Activated T-helper 1 cell treated with anti-CD3 and anti-CD28 coated beads, Interleukin-2, amount 50 U/mL, for 16 hours (primary cell): ENCODE results near the gene NT5DC3.

Experiments
- DNase-seq, 2 donors: peaks; one replicate each; pipeline ENCODE4 v3.0.0-alpha.2; 2020; ENCODE audit warnings: low read depth in 1 of 2, low spot score in 1 of 2

The NT5DC3 gene

DNA sequence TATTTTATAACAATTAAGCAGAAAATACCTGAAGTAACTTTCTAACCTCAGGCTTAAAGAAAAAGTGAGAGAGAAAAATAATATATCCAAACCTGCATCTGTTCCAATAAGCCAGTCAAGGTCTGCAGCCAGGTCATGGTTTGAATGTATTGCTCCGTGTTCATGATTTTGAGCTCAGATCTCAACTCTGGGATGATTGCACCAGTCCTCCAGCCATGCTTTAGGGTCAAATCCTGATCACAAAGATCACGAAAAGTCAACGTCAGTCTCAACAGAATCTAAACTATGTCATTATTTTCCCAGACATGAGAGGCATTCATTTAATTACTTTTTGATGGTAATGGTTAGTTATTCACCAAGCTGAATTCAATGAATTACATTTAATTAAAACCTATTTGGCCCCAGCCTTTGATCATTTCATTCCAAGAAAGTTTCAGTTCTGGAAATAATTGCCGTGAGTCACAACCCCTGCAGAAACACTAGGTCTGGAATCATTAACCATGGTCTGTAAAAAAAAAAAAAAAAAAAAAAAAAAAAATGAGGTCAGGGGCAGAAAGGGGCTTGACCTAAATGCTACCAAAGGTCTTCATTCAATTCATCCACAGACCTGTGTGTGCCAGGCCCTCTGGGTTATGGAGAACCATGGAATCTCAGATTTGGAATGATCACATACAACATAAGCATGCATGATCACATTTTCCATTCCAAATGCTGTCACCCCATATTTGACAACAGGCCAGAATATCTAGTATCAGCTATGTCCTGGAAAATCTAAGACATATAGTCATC, 55.6 kb downstream of the NT5DC3 start:
- no peak for DNase-seq

DNA sequence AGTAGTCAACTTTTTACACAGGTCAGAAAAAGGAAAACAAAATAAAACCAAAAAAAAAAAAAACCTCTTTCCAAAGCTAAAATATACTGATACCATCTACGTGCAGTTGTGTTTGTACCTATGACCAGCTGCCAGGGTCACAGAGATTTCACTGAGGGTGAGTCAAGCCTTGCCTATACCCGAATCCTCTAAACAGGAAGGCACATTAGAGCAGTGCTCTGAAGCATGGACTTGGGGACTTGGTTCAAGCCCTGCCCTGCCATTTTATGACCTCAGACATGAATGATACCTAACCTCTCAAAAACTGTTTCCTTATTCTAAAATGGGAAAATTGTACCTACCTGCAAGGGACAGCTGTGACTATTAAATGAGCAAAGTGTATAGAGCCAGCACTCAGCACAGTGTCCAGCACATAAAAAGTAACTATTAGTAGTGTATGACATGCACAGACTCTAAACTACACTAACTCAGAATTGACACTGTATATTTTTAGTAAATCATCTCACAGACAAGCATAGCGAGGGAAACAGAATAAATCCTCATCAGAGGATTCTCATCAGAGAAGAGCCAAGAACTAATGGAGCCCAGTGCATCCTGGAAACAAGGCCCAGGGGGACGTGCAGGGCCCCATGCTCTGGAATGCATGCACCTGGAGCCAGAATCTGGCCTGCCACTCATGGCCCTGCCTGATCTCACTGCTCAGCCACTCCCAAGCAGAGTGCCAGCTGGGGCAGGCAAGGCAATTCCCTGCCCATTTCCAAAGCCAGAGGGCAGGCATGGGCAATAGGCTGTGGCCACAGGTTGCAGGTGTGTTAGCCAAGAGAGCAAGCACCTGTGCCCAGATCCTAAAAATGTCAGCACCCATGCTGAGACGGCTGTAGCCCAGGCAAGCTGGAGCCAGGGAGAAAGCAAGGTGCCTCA, 57.0 kb downstream of the NT5DC3 start:
- DNase-seq = no peak

DNA sequence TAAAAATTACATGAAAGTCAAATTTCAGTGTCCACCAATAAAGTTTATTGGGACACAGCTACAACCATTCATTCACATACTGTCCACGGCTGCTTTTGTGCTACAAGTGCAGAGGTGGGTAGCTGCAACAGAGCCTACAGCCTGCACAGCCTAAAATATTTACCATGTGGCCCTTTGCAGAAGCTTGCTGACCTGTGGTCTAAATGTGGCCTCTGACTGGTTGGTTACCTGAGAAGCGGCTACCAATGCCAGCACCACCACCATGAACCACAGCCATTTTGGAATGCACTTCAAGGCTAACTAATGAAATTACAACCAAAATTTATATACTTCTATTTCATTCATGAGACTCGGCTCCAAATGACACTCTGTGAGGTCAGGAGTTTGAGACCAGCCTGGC, 58.6 kb downstream of the NT5DC3 start:
- no peak for DNase-seq

DNA sequence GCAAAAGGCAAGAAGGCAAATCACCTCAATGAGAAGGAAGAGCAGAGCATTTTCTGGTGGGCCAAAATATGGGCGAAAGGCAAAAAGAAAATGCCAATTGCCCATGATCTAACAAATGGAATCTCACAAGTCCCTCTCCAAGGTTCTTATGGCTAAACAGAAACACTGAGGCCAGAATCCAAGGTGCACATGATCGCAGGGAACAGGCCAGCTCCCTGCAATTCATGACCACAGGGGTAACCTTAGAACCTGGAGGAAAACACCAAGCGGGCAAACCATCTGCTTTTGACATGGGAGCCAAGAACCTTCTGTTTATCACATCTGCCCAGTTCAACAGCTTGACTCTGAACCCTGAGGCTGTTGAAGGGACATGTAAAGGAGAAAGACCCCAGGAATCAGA, 60.0 kb downstream of the NT5DC3 start:
- DNase-seq = no peak

DNA sequence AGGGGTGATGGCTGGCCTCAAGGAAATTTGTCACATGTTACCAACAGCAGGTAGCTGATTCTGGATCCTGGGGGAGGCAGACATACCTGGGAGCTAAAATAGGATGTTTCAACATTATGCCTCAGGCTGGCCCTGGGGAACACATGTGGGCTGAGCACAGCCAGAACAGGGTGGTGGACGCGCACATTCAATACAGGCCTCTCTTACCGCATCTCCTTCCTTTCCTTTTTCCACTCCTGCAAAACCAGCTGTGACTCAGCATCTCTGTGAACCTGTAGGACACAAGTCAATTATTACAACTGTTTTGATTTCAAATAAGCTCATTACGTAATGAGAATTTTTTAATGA, 61.0 kb downstream of the NT5DC3 start:
- no peak for DNase-seq

DNA sequence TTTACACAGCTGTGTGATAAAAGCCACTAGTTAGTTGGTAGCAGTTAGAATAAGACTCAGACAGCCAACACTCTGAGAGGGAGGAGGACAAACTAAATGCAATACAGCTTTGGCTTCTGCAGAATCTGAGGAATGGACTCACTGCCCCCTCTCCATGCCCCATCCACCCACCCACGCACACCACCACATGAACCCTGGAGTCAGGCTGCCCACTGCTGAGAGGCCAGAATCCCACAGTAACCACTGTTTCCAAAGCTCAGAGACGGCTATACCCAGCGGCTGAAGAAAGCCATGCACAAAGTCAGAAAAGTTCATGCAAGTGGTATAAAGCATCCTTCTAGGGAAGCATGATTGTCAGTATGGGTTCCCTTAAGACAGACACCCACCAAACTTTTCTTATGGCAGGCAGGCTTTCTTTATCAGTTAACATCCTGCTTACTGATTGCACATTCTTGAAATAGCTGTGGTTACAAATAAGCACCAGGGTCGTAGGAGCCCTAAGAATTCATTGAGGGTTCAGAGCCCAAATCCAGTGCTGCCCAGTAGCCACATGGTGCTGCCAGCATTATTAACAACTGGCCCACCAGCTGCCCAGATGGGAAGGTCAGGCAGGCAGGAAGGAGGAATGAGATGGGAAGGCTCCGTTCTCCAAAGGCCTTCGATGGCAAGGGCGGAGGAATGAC, 61.5 kb downstream of the NT5DC3 start:
- no peak for DNase-seq

DNA sequence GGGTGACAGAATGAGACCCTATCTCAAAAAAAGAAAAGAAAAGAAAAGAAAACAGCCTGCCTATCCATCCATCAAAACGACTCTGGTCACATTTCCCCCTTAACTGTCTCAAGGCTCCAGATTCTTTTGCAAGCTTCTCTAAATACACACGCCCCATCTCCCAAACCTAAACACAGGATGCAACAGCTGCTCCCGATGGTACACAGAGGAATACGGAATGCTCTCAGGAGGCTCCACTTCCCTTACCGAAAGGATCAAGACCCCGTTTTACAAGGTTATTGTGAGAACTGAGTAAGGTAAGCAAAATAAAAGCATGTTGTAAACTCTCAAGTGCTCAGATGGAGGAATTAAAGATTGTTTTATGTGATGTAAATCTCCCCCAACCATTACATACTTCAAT, 62.3 kb downstream of the NT5DC3 start:
- no peak for DNase-seq

DNA sequence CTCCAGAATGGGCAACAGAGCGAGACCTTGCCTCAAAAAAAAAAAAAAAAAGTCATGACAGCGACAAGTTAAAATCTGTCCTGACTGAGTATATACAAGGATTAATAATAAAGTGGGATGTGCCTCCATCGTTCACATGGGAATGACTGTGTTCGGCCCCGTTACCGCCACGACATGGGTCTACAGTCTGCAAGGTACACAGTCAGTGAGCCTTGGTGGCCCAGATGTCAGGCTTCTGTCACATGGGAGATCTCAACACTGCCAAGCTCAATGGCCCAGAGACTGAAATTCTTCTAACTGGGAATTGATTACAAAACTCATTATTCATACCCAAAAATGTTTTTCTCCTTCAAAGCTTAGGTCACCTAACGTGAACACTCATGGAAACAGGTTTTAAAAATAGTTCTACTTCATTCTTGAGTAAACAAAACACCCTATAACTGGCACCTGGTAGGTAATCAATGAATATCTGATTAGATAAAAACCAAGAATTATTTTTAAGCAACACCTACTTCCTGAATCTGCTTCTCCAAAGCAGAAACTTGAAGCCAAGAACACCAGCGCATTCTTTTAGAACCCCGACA, 66.0 kb downstream of the NT5DC3 start:
- DNase-seq = no peak

DNA sequence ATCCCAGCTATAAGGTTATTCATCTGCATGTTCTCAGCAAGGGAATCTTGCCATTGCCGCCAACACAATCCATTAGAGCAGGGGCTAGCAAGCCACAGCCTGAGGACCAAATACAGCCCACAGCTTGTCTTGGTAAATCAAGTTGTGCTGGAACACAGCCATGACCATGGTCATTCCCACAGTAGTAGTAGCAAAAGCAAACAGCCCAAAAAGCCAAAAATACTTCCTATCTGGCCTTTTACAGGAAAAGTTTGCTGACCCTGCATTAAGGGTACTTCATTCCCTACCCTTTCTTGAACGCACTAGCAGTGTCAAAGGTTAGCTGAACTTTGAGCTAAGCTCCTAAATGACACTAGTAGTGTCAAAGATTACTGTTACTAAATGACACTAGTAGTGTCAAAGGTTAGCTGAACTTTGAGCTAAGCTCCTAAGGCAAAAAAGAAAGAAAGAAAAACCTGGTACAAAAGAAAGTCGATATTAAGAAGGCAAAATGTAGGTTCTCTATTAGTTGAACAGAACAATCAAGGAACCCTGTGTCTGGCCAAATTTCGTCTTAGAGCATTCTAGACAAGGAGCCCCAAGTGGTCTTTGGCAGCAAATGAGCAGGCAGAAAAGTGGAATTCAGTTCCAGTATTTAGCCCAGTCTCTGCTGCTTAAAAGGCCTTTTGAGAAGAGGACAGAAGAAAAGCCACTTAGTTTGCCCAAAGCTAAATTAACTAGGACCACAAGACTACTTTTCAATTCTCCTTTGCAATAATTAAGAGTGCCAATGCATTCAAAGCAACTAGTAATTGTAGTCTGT, 67.7 kb downstream of the NT5DC3 start:
- no peak for DNase-seq

DNA sequence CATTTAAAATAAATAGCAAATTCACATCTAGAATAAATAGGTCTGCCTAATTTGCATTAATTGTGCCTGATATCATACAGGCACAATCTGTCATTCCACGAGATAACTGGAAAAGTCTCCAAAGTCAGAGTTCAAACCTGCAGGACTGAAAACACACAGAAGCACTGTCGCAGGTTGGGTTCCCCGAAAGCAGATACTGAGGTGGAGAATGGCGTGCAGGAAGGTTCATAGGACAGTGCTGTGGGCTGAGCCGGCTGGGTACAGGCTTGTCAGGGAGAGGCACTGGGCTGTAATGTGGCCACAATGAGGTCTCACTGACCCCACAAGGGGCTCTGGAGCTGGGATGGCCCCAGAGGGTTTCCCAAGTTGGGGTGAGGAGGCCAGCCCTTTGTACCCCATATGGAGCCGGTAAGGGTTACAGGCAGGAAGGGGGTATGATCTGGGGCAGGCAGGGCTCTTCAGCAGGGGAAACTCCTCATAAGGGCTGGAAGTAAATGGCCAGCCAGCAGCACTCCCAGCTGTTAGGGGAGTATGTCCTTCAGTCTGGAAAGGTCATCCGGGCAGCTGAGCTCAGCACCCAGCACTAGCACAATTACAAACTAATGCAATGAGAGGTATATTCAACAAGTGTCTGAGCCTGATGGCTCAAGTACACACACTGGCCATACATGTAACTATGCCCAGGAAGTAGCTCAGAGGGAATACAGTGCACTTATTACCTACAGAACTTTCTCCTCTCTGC, 68.5 kb downstream of the NT5DC3 start:
- DNase-seq = no peak

DNA sequence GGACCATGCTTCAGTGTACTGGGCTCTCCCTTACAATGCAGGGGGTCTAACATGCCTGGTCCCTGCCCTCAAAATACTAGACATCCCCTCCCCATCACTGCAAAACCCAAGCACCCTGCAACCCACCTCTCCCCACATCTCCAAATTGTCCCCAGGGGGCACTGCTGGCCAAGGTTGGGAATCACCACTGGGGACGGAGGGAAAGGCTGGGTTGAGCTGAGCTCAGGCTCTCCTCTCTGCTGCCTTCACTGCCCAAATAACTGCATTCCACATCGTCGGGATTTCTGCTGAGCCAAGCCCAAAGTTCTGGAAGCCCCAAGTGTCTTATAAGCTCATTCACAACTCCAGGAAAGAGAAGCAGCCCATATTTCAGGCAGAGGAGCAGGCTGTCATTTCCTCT, 69.6 kb downstream of the NT5DC3 start:
- DNase-seq = no peak

DNA sequence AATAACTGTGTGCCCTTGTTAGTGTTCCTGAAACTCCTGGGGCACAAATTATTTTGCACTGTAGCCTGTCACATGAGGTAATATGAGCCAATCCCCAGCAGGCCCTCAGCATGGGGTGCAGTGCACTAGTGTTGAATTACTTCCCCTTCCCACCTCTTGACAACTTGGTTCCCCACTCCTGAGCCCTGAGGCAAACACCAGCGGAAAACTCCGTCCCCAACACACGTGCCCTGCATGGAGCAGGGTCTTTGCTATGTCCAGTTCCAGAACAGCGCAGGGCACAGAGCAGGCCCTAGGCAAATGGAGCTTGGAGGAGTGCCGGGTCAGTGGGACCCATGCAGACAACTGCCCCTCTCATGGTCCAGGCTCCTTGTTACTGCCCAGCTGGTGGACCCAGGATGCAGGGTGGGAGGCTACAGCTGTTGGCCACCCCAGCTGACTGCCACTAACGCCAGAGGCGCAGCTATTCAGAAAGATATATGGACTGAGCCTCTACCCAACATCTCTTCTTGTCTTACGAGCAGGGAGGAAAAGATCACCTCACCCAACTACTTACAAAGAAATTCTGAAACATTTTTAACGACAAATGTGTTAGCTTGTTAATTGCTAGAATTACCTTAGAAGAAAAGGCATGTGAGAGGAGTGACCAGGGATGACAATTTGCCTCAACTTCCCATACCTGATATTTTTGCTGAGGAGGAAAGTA, 71.6 kb downstream of the NT5DC3 start:
- DNase-seq = no peak

DNA sequence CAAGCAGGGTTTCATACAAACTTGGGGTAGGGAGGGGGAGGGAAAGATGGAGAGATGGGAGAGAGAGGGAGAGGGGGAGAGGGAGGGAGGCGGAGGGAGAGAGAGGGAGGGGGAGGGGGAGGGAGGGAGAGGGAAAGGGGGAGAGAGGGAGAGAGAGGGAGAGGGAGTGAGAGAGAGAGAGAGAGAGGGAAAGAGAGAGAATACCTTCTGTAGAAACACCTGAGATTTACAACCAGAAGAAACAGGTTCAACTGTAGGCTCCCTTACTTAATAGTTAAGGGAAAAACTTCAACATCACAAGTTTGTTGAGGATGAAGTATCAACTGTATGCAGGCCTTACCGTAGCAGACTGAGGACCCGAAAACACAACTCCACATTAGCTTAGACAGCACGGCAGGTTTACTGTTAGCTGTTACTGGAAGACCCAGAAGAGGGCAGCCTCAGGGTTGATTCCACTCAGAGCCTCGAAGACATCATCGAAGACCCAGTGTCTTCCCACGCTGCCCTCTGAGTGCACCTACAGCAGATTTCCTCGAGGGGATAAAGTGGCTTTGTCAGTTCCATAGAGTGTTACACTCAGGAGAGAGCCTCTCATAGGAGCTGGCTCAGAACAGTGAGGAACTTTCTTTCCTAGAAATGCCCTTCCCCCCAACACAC, 72.4 kb downstream of the NT5DC3 start:
- no peak for DNase-seq

DNA sequence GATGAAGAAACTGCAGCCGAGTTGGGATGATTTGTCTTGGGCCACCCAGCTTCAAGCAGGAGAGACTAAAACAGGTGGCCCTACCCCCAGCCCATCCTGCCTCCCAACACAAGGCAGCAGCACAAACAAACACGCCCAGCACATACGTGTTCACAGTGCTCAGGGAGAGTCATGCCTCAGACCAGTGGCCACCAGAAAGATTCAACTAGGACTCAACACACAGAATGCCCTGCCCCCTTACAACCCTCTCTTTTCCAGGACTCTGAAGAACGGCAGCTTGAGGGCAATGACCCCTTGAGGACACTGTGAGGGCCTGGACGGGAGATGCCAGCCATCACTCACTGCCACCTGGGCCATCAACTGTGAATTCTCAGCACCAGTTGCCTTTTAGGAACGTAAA, 75.0 kb downstream of the NT5DC3 start:
- no peak for DNase-seq

DNA sequence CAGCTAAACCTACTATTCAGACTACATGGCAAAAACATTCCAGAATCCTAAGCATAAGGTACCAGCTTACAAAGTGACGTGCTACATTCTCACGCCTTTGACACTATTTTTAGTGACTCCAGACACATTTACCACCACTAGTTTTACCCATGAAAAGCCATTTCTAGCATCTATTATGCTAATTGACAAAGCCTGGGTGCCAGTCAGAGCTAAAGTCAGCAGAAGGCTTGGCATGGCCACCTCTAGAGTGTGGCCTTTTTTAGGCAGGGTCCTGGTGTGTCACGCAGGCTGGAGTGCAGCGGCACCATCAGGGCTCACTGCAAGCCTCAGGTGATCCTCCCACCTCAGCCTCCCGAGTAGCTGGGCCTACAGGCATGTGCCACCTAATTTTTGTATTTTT, 75.7 kb downstream of the NT5DC3 start:
- DNase-seq = no peak

DNA sequence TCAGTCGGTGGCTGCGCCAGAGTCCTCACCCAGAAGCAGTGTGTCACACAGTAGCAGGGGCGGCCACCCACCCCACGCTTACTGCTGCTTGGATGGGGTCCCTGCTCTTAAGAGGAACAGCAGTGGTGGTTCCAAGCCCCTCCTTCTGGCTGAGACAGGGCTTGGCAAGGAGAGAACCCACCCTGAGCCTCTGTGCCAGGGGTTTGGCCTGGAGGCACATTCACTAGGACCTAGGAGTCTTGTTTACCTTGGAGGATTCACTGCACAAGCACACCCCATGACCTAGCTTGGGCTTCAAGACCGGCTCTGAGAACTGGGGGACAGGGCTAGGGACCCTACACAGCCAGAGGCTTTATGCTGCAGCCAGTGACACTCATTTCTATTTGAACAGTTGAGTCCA, 78.6 kb downstream of the NT5DC3 start:
- DNase-seq = no peak

DNA sequence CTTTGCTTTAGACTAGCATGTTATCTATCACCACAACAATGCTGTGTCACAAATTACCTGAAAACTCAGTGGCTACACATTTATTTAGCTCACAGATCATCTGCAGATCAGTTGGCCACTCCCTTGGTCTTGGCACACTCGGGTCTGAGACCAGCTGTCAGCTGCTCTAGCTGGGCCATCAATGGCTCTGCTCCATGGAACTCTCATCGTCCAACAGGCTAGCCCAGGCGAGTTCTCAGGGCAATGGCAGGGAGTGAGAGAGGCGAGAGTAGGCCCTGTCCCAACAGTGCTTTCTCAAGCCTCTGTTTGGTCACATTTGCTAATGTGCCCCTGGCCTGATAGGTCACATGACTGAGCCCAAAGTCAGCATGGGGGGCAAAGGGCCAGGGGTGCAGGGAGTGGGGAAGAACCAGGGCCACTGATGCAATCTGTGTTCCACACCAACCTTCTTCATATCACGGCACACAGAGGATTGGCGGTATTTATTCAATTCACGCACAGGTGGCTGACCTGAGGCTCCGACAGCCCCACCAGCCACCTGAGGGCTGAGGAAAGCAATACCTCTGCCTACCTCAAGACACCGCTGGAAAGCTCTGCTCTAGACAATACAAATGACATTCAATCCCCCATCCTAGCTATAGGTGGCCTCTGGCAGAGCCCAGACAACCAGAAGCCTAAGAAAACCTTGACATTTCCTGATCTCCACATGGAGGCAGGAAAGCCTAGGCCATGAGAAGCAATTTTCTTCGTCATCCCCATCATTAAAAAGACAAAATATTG, 82.5 kb downstream of the NT5DC3 start:
- no peak for DNase-seq

DNA sequence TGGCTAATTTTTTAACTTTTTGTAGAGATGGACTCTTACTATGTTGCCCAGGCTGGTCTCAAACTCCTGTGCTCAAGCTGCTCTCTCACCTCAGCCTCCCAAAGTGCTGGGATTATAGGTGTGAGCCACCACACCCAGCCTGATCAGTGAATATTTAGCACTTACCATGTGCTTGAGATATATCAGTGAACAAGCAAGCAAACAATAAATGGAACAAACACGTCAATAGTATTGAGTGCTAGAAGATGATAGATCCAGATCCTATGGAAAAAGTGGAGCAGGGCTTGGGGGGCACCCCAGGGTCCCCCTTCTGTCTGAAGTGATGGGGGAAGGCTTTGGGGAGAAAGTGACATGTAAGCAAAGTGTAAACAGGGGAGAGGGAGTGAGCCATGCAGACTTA, 83.8 kb downstream of the NT5DC3 start:
- DNase-seq = no peak
